IPS-NIHi7 (cell line): ENCODE results near the gene LXN.

ENCODE experiments used
- DNase-seq: peaks from one replicate; pipeline ENCODE4 v3.0.0; 2012; ENCODE audit warnings: mixed read lengths; ENCODE audit errors: extremely low spot score

LXN gene

GRCh38 chr3:158671821-158672214 lies 630 bp downstream of the LXN start:
- DNase-seq: peak; percentile 6

- DNase-seq: no peak
Measured at GRCh38 chr3:158668506-158668905, 3.9 kb downstream of the LXN start.

- no peak for DNase-seq
Measured at GRCh38 chr3:158666416-158666815, 6.0 kb downstream of the LXN start.

GRCh38 chr3:158663832-158664231 lies 8.6 kb downstream of the LXN start:
- DNase-seq: no peak

GRCh38 chr3:158663246-158663645 lies 9.2 kb downstream of the LXN start:
- no peak for DNase-seq

- no peak for DNase-seq
Measured at GRCh38 chr3:158660711-158661110, 11.7 kb downstream of the LXN start.

GRCh38 chr3:158659454-158660237 lies 12.8 kb downstream of the LXN start:
- DNase-seq: peak; percentile 55

GRCh38 chr3:158658889-158659288 lies 13.6 kb downstream of the LXN start:
- no peak for DNase-seq

- DNase-seq: no peak
Measured at GRCh38 chr3:158652463-158652862, 20.0 kb downstream of the LXN start.

GRCh38 chr3:158651192-158651591 lies 21.3 kb downstream of the LXN start:
- DNase-seq: no peak

GRCh38 chr3:158649791-158650190 lies 22.7 kb downstream of the LXN start:
- no peak for DNase-seq

GRCh38 chr3:158644345-158644908 lies 28.0 kb downstream of the LXN start, which contains the start of gene GFM1:
TSS of gene GFM1 (plus strand) at chr3:158644527. CDS start at chr3:158644635, 108 bp downstream.
- peak; percentile 92 for DNase-seq

- no peak for DNase-seq
Measured at GRCh38 chr3:158642474-158643210, 29.8 kb downstream of the LXN start.

- DNase-seq: no peak
Measured at GRCh38 chr3:158642005-158642404, 30.4 kb downstream of the LXN start.

GRCh38 chr3:158640646-158641045 lies 31.8 kb downstream of the LXN start:
- DNase-seq: no peak

- no peak for DNase-seq
Measured at GRCh38 chr3:158631981-158632380, 40.5 kb downstream of the LXN start.

- no peak for DNase-seq
Measured at GRCh38 chr3:158625881-158626280, 46.6 kb downstream of the LXN start.

- DNase-seq: no peak
Measured at GRCh38 chr3:158617982-158618875, 54.2 kb downstream of the LXN start.
